Pancreas (tissue), 10 donors: ENCODE results near the gene EPC2. TPM values are rescaled to one million over a fixed set of nuclear protein-coding genes. Genes with fewer than 3 reads are reported as not detected.
"Not testable (repeated sequence)": the region's sequence is repeated elsewhere in the genome, so short reads cannot be mapped to it uniquely, and the experiment has no call there.

Source experiments
- ATAC-seq, 4 donors: fragments of 200-7000 bp; cut with Tn5 transposase; one replicate each; pipeline versions ENCODE4 v1.8.0 to v1.9.1; 2020; ENCODE audit warnings: mild to moderate bottlenecking in 4 of 4, moderate library complexity in 4 of 4
- DNase-seq, 6 donors: peaks; one replicate each; pipeline ENCODE4 v3.0.0-alpha.2; 2020
- FAIRE-seq: peaks from 2 replicates; lab custom pipeline; 2012; peaks lifted over from hg19 to GRCh38; lab: Jason Lieb, UNC
- H3K27ac ChIP-seq, 4 donors: fragments of 200-600 bp; sonication (generic); 1 replicate in 3 of 4; 2 replicates in 1 of 4; pipeline versions ENCODE4 v1.5.0 to v1.8.0; 2020
- H3K27me3 ChIP-seq, 4 donors: fragments of 200-600 bp; one replicate each; pipeline ENCODE4 v1.8.0; 2021
- H3K36me3 ChIP-seq, 3 donors: fragments of 200-600 bp; sonication (generic) in 1 of 3; one replicate each; pipeline versions ENCODE4 v1.5.0 to v1.8.0; 2020 to 2021
- H3K4me1 ChIP-seq, 3 donors: fragments of 200-600 bp; one replicate each; pipeline ENCODE4 v1.8.0; 2021
- H3K4me3 ChIP-seq, 4 donors: fragments of 200-600 bp; sonication (generic) in 2 of 4; one replicate each; pipeline versions ENCODE4 v1.5.0 to v1.8.0; 2020 to 2021
- H3K9me3 ChIP-seq, 4 donors: fragments of 200-600 bp; one replicate each; pipeline ENCODE4 v1.8.0; 2021
- WGBS, 2 donors: extraction: QIAGEN DNeasy Blood & Tissue Kit; methylation state at CpG; one replicate each; pipeline ENCODE4 v1.1.7; 2013; 5-methylcytosine and 5-hydroxymethylcytosine counted together
- intact Hi-C, 3 donors: fragments of 100-400 bp; cut with DNase I; formaldehyde crosslinking; loops; one replicate each; pipeline versions ENCODE4 v1.11.1 to v1.14.2; 2022
- polyA plus RNA-seq, 2 donors: library from polyadenylated mRNA; stranded (reverse); fragments of 200-250 nt; gene quantifications; one replicate each; pipeline ENCODE4 v1.2.3, GENCODE V29; 2013
- total RNA-seq, 6 donors: library from RNA; stranded (reverse); fragmentation: NEBNext Ultra II Directional in 4 of 6; extraction: Animal tissue kit (Norgen Biotek cat#: 25700) in 4 of 6; gene quantifications; one replicate each; pipeline versions ENCODE4 v1.2.1 to v1.2.4, GENCODE V29; 2021 to 2023
- TF ChIP-seq, protein P1 (sequence below), 4 donors: fragments of 200-600 bp; sonication (generic) in 3 of 4; IDR thresholded peaks; one replicate each; pipeline versions ENCODE4 v1.5.0 to v1.8.0; 2021; ENCODE audit warnings: antibody characterized with exemption in 4 of 4
- donor health status: healthy with polysubstance abuse.
- donor health status: DM: no; HTN: no; CAD: no; lungs with moderate emphysema.
- donor health status: DM: no; HTN: no; CAD: no.
- donor health status: control.
- donor health status: control.
- donor health status: Bipolar disorder and iron deficiency.
- donor health status: DM: yes; HTN: yes; CAD: no.
- donor health status: DM: no; HTN: no; CAD: no.
- donor health status: DM: no; HTN: no; CAD: no.
- donor health status: DM: yes; HTN: yes; CAD: no.

EPC2 gene
- total and polyA plus RNA-seq, 8 donors, result 3.1 to 17.7 (median 12.8) TPM

DNA sequence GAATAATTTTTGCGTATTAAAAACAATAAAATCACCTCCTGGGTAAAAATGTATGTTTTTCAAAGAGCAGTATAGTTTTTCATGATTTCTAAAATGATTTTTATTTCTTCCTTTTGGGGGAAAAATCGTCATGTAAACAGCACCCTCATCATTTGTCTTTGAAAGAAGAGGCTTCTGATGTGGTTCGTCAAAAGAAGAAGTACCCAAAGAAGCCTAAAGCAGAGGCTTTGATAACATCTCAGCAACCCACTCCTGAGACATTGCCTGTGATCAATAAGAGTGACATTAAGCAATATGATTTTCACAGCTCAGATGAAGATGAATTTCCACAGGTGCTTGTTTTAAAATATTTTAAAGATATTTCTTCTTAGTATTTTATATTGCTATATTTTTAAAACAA, 120.3 kb downstream of the EPC2 start:
- Histone ChIP-seq H3K27ac (no peak overlapping the region), H3K36me3 (peaks cover 0 to 16% (median 3%) of the 10 kb centered on the region in 3 donors), H3K9me3 (no peaks in the 10 kb centered on the region), H3K27me3 (no peaks in the 10 kb centered on the region), H3K4me1 (no peaks in the 10 kb centered on the region), H3K4me3 (no peak overlapping the region)
- WGBS, 2 donors, result 88 to 94% methylated on average over 3 of the region's 3 CpGs
- no peak for DNase-seq
- ATAC-seq, result no peak
- no peak for FAIRE-seq
- TF ChIP-seq, protein P1, sequence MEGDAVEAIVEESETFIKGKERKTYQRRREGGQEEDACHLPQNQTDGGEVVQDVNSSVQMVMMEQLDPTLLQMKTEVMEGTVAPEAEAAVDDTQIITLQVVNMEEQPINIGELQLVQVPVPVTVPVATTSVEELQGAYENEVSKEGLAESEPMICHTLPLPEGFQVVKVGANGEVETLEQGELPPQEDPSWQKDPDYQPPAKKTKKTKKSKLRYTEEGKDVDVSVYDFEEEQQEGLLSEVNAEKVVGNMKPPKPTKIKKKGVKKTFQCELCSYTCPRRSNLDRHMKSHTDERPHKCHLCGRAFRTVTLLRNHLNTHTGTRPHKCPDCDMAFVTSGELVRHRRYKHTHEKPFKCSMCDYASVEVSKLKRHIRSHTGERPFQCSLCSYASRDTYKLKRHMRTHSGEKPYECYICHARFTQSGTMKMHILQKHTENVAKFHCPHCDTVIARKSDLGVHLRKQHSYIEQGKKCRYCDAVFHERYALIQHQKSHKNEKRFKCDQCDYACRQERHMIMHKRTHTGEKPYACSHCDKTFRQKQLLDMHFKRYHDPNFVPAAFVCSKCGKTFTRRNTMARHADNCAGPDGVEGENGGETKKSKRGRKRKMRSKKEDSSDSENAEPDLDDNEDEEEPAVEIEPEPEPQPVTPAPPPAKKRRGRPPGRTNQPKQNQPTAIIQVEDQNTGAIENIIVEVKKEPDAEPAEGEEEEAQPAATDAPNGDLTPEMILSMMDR (IDR thresholded peaks at IDR 0.05), result no peak
- intact Hi-C loops, result no loop called here

DNA sequence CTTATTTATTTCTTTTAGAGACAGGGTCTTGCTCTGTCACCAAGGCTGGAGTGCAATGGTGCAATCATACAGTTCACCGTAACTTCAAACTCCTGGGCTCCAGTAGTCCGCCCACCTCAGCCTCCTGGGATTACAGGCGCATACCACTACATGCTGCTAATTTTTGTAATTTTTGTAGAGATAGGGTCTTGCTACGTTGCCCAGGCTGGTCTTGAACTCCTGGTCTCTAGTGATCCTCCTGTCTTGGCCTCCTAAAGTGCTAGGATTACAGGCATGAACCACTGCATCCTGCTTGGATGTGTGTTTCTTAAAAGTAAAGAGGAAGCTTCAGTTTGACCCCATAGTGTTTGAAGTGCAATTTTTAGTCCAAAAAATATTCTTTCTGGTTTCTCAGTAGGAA, 125.5 kb downstream of the EPC2 start:
- DNase-seq (no peak), ATAC-seq (no peak), FAIRE-seq (no peak)
- WGBS, 2 donors, result 98 to 99% methylated on average over 4 of the region's 4 CpGs
- Histone ChIP-seq H3K9me3 (no peaks in the 10 kb centered on the region), H3K27me3 (no peaks in the 10 kb centered on the region), H3K27ac (no peak overlapping the region), H3K4me3 (no peak overlapping the region), H3K36me3 (peaks cover 0 to 22% (median 5%) of the 10 kb centered on the region in 3 donors), H3K4me1 (peaks cover 0 to 4% (median 4%) of the 10 kb centered on the region in 3 donors)
- intact Hi-C loops, result no loop called here
- TF ChIP-seq, protein P1 (IDR thresholded peaks at IDR 0.05), result no peak

DNA sequence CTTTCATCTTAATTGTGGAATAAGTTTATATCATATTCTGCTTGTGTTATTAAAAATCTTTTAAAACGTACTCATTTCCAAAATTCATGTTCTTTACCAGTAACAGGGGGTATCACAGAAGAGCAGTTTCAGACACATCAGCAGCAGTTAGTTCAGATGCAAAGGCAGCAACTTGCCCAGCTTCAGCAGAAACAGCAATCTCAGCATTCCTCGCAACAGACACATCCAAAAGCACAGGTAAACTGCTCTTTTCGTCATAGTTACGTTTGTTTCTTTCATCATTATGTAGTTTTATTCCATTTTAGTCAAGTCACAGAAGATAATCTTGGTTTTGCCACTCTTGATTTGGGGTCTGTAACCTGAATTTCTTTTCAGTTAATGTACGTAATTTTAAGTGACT, 137.0 kb downstream of the EPC2 start:
- Histone ChIP-seq H3K27me3 (no peaks in the 10 kb centered on the region), H3K36me3 (peaks cover 3 to 20% (median 15%) of the 10 kb centered on the region in 3 donors), H3K4me1 (no peaks in the 10 kb centered on the region), H3K9me3 (no peaks in the 10 kb centered on the region), H3K27ac (no peak overlapping the region), H3K4me3 (no peak overlapping the region)
- DNase-seq (no peak), FAIRE-seq (no peak), ATAC-seq (no peak)
- TF ChIP-seq, protein P1 (IDR thresholded peaks at IDR 0.05), result no peak
- 95 to 96% methylated on average over 5 of the region's 5 CpGs for WGBS, 2 donors
- intact Hi-C loops, result no loop called here

DNA sequence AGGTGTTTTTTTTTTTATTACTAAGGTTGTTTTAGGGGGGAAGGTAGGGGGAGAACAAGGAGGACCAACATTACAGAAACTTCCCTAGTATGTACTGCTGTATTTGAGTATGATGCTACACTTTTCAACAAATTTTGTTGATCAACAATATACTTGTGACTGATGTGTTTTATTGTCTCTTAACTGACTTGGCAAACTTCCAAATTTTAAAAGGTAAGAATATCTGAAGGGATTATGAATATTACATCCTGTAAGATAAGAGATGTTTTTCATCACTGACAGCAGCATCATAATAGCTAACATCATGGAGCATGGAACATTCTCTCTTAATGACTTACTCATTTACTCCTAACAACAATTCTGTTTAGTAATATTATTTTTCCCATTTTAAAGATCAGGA, 144.5 kb downstream of the EPC2 start:
- FAIRE-seq (no peak), ATAC-seq (no peak), DNase-seq (no peak)
- H3K27ac ChIP-seq, result no peak overlapping the region
- TF ChIP-seq, protein P1 (IDR thresholded peaks at IDR 0.05), result no peak
- intact Hi-C loops, result no loop called here
- no peaks in the 10 kb centered on the region for H3K4me1 ChIP-seq
- no peak overlapping the region for H3K4me3 ChIP-seq
- H3K9me3 ChIP-seq, result no peaks in the 10 kb centered on the region
- H3K36me3 ChIP-seq, result peaks cover 3 to 19% (median 10%) of the 10 kb centered on the region in 3 donors
- no peaks in the 10 kb centered on the region for H3K27me3 ChIP-seq

DNA sequence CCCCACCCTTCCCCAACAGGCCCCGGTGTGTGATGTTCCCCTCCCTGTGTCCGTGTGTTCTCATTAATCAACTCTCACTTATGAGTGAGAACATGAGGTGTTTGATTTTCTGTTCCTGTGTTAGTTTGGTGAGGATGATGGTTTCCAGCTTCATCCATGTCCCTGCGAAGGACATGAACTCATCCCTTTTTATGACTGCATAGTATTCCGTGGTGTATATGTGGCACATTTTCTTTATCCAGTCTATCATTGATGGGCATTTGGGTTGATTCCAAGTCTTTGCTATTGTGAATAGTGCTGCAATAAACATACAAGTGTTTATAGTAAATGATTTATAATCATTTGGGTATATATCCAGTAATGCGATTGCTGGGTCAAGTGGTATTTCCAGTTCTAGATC, 145.6 kb downstream of the EPC2 start:
- H3K4me3 ChIP-seq, DNase-seq, H3K9me3 ChIP-seq, FAIRE-seq, H3K27ac ChIP-seq, ATAC-seq, intact Hi-C loops, H3K27me3 ChIP-seq, H3K4me1 ChIP-seq, H3K36me3 ChIP-seq: not testable (repeated sequence)
- WGBS, 2 donors, result 97 to 98% methylated on average over 5 of the region's 5 CpGs
